KMS-11 (cell line): ENCODE data around the gene LAMA2.

ENCODE experiments used
- H2AFZ ChIP-seq: fragments of 200-600 bp; sonication (generic); 2 replicates; pipeline ENCODE4 v1.6.1; 2016; ENCODE audit warnings: antibody characterized with exemption, mixed run types, low read depth
- H3K27ac ChIP-seq: fragments of 200-600 bp; sonication (generic); 2 replicates; pipeline ENCODE4 v1.6.1; 2016; ENCODE audit warnings: mild to moderate bottlenecking, mixed run types
- H3K27me3 ChIP-seq: fragments of 200-600 bp; sonication (generic); 2 replicates; pipeline ENCODE4 v1.6.1; 2017; ENCODE audit warnings: mild to moderate bottlenecking, low read depth, mixed run types, moderate library complexity; ENCODE audit not compliant: insufficient read depth
- H3K36me3 ChIP-seq: fragments of 200-600 bp; sonication (generic); 2 replicates; pipeline ENCODE4 v1.6.1; 2017; ENCODE audit warnings: mild to moderate bottlenecking, mixed run types; ENCODE audit not compliant: insufficient read depth
- H3K4me1 ChIP-seq: fragments of 200-600 bp; sonication (generic); 2 replicates; pipeline ENCODE4 v1.6.1; 2016; ENCODE audit warnings: mild to moderate bottlenecking, low read depth, mixed run types; ENCODE audit not compliant: poor library complexity, severe bottlenecking
- H3K4me2 ChIP-seq: fragments of 200-600 bp; sonication (generic); 2 replicates; pipeline ENCODE4 v1.7.0; 2016; ENCODE audit warnings: mild to moderate bottlenecking, mixed run types
- H3K4me3 ChIP-seq: fragments of 200-600 bp; sonication (generic); IDR thresholded peaks from 2 replicates; pipeline ENCODE4 v1.6.1; 2017; ENCODE audit warnings: low read depth, low read length, mixed read lengths; ENCODE audit not compliant: insufficient read depth
- H3K79me2 ChIP-seq: fragments of 200-600 bp; sonication (generic); 2 replicates; pipeline ENCODE4 v1.6.1; 2016; ENCODE audit warnings: low read depth, mixed run types; ENCODE audit not compliant: insufficient read depth
- H3K9ac ChIP-seq: fragments of 200-600 bp; sonication (generic); 2 replicates; pipeline ENCODE4 v1.6.1; 2016; ENCODE audit warnings: mild to moderate bottlenecking, mixed run types
- H4K20me1 ChIP-seq: fragments of 200-600 bp; sonication (generic); 2 replicates; pipeline ENCODE4 v1.6.1; 2016; ENCODE audit warnings: mild to moderate bottlenecking, mixed run types; ENCODE audit not compliant: insufficient read depth
- CTCF ChIP-seq: fragments of 200-600 bp; sonication (generic); conservative IDR thresholded peaks from 2 replicates; pipeline ENCODE4 v1.6.1; 2017; ENCODE audit warnings: low read depth, mild to moderate bottlenecking, antibody characterized with exemption, low read length, moderate library complexity, mixed read lengths

LAMA2 gene

GRCh38 chr6:129270450-129270849 is 387.5 kb downstream of the LAMA2 start:
- H3K4me2 ChIP-seq: no peak overlapping the region
- H2AFZ ChIP-seq: no peak overlapping the region
- no peak overlapping the region for H3K4me3 ChIP-seq
- H3K36me3 ChIP-seq: no peaks in the 10 kb centered on the region
- H3K4me1 ChIP-seq: no peaks in the 10 kb centered on the region
- H3K27ac ChIP-seq: no peak overlapping the region
- H3K27me3 ChIP-seq: no peaks in the 10 kb centered on the region
- H4K20me1 ChIP-seq: no peaks in the 10 kb centered on the region
- H3K79me2 ChIP-seq: no peaks in the 10 kb centered on the region
- TF ChIP-seq CTCF: no peak
- no peak overlapping the region for H3K9ac ChIP-seq

DNA sequence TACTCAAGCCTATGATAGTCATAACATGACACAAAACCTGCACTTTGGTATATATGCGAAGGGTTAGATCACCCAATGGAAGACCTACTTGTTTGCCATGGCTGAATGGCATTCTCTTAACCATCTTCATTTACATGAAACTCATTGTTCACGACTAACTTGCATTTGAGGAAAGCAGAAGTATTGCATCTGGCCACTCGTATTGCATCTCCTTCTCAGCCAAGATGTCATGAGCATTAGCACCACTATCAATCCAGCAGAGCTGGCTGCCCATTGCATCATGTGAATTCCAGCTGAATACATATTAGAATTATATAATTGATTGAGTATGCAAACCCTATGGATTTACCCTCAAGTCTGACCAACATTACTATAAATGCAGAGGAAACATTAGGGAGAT is 390.2 kb downstream of the LAMA2 start:
- H3K27me3 ChIP-seq: no peaks in the 10 kb centered on the region
- no peaks in the 10 kb centered on the region for H3K79me2 ChIP-seq
- no peak overlapping the region for H3K4me3 ChIP-seq
- H3K4me2 ChIP-seq: no peak overlapping the region
- no peaks in the 10 kb centered on the region for H4K20me1 ChIP-seq
- H2AFZ ChIP-seq: no peak overlapping the region
- no peaks in the 10 kb centered on the region for H3K36me3 ChIP-seq
- no peak overlapping the region for H3K9ac ChIP-seq
- no peaks in the 10 kb centered on the region for H3K4me1 ChIP-seq
- no peak for TF ChIP-seq CTCF
- H3K27ac ChIP-seq: no peak overlapping the region

DNA sequence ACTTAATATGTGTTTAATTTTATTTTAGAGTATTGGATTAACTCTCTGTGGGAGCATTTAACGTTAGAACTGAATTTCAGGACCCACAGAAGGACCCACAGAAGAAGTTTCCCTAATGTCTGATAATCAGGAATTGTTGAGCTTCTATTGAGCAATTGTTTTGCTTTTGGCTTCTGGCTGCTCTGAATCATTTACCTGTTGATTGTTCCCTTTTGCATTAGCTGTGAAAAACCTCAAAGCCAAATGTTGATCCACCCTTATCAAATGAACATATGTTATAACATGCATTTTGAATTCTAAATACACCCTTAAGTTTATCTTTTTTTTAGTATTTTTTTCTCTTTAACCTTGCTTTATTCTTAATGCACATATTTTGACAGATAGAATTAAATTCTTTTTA is 393.5 kb downstream of the LAMA2 start:
- TF ChIP-seq CTCF: no peak
- H3K36me3 ChIP-seq: no peaks in the 10 kb centered on the region
- H3K27ac ChIP-seq: no peak overlapping the region
- no peak overlapping the region for H2AFZ ChIP-seq
- no peak overlapping the region for H3K4me2 ChIP-seq
- no peaks in the 10 kb centered on the region for H3K27me3 ChIP-seq
- H4K20me1 ChIP-seq: no peaks in the 10 kb centered on the region
- H3K79me2 ChIP-seq: no peaks in the 10 kb centered on the region
- no peak overlapping the region for H3K4me3 ChIP-seq
- H3K9ac ChIP-seq: no peak overlapping the region
- H3K4me1 ChIP-seq: peaks cover 17% of the 10 kb centered on the region

DNA sequence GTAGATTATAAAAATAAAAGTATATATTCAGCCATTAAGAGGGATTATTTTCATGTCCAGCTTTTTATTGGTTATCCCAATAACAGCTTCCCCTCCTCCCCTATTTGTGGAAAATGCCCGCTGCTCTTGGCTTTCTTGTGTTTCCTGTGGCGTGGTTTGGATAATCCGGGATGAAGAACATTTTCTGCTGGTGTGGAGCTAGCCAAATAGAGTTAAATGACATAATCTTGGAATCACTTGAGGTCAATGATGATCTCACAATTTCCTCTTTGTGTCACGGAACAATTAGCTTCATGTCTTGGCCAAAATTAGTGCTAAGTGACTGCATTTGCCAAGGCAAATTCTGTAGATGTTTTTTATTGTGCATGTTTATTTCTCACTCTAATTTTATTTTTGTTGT is 394.0 kb downstream of the LAMA2 start:
- no peaks in the 10 kb centered on the region for H4K20me1 ChIP-seq
- no peaks in the 10 kb centered on the region for H3K79me2 ChIP-seq
- no peak overlapping the region for H2AFZ ChIP-seq
- H3K4me3 ChIP-seq: no peak overlapping the region
- H3K4me2 ChIP-seq: no peak overlapping the region
- no peaks in the 10 kb centered on the region for H3K36me3 ChIP-seq
- peaks cover 20% of the 10 kb centered on the region for H3K4me1 ChIP-seq
- no peak for TF ChIP-seq CTCF
- no peak overlapping the region for H3K9ac ChIP-seq
- H3K27me3 ChIP-seq: no peaks in the 10 kb centered on the region
- H3K27ac ChIP-seq: no peak overlapping the region
